ENCODE data around the gene ZC3H7A. TPM values are rescaled to one million over a fixed set of nuclear protein-coding genes. Genes with fewer than 3 reads are reported as not detected.

The ZC3H7A gene
- total and polyA plus RNA-seq, 9 of the 15 experiments (the other 6 are each of a cell fraction or from before 2014, with no cell fraction given) = 19.8 to 49.1 (median 28.2) TPM

DNA sequence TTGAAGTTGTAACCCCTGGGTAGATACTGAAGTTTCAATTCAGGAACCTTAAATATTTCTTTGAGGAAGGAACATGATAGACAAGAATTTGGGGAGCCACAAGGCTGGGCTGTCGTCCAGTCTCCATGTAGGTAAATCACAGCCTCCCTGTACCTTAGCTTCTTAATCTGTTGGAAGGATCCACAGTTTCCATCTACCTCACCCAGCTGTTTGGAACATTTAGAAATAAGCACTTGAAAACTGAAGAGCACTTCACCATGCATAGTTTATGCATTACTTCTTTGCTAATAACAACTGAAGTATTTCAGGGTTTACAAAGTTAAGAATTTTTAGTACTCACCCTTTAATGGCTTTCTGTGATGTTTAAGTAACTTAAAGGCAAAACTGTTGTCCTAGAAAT is 71.6 kb downstream of the ZC3H7A start (continued):
- no peak for TF ChIP-seq ZBTB49 (CRISPR knock-in tag; IDR thresholded peaks at IDR 0.05; ENCODE audit: borderline replicate concordance)
- TF ChIP-seq, protein P1, sequence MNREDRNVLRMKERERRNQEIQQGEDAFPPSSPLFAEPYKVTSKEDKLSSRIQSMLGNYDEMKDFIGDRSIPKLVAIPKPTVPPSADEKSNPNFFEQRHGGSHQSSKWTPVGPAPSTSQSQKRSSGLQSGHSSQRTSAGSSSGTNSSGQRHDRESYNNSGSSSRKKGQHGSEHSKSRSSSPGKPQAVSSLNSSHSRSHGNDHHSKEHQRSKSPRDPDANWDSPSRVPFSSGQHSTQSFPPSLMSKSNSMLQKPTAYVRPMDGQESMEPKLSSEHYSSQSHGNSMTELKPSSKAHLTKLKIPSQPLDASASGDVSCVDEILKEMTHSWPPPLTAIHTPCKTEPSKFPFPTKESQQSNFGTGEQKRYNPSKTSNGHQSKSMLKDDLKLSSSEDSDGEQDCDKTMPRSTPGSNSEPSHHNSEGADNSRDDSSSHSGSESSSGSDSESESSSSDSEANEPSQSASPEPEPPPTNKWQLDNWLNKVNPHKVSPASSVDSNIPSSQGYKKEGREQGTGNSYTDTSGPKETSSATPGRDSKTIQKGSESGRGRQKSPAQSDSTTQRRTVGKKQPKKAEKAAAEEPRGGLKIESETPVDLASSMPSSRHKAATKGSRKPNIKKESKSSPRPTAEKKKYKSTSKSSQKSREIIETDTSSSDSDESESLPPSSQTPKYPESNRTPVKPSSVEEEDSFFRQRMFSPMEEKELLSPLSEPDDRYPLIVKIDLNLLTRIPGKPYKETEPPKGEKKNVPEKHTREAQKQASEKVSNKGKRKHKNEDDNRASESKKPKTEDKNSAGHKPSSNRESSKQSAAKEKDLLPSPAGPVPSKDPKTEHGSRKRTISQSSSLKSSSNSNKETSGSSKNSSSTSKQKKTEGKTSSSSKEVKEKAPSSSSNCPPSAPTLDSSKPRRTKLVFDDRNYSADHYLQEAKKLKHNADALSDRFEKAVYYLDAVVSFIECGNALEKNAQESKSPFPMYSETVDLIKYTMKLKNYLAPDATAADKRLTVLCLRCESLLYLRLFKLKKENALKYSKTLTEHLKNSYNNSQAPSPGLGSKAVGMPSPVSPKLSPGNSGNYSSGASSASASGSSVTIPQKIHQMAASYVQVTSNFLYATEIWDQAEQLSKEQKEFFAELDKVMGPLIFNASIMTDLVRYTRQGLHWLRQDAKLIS (CRISPR knock-in tag; IDR thresholded peaks at IDR 0.05) = no peak
- no peak for TF ChIP-seq KLF16 (IDR thresholded peaks at IDR 0.05)
- no peak for TF ChIP-seq KDM4B (IDR thresholded peaks at IDR 0.05; ENCODE audit: borderline replicate concordance in 2 of 2, low read depth in 1 of 2)
- no peak for TF ChIP-seq MTF1 (CRISPR knock-in tag; IDR thresholded peaks at IDR 0.05; ENCODE audit: borderline replicate concordance)
- no peak for TF ChIP-seq ELF4 (CRISPR knock-in tag; IDR thresholded peaks at IDR 0.05)
- TF ChIP-seq MXI1 (IDR thresholded peaks at IDR 0.05; ENCODE audit: low read depth, low read length) = no peak
- TF ChIP-seq EZH2 (IDR thresholded peaks at IDR 0.05; ENCODE audit: borderline replicate concordance, low read depth, low read length) = no peak
